GM18511 (cell line): ENCODE measurements around the gene HIVEP1.

ENCODE experiments used
- ATAC-seq: cut with Tn5 transposase; IDR thresholded peaks from one replicate; pipeline ENCODE4 v1.9.1; 2021; ENCODE audit warnings: mild to moderate bottlenecking, moderate library complexity; ENCODE audit not compliant: unreplicated experiment

Gene HIVEP1

DNA sequence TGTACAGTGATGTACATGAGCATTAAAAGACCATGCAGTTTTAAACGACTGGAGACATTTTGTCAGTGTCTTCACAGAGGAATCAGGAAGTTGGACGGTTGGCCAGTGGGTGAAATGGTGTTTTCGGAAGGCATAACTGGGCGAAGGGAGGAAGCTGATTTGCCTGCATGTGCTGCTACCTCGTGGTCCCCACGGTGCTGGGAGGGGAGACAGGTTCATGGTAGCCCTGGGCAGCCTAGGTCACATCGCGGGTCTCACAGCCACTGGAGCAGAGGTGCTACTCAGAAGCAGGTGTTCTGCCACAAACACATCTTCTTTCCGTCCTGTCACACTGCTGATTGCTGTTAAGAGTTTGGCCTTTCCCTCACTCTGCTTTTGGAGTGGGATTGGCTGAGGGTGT lies 35.2 kb downstream of the HIVEP1 start:
- peak; percentile 19 for ATAC-seq

DNA sequence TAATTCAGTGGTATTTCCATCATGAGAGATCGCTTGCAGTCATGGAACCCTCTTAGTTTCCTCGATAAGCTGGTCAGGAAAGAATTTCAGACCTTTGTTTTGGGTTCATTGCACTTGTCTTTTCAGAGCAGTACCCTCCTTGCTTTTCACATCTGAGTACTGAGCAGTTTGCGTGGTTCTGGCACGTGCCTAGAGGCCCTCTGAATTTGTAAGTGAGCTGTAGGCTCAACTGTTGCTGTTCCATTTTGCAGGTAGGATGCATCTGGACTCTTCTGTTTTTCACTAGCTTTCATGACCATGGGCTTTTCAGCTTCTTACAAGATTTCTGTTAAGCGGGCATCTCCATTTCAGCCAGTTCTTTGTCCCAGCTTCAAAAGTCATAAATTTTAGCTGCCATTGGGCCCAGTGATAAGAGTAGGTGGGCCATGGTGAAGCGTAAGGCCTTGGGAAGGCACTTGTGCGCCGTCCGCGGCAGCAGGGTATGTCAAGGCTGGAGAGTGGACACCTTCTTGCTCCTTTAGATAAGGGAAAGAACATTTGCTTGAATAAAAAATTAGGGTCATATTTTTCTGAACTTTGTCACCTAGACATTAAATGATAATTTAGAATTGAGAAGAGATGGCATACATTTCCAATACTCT lies 35.8 kb downstream of the HIVEP1 start:
- ATAC-seq: no peak

- ATAC-seq: no peak
These were observed 36.5 kb downstream of the HIVEP1 start for GRCh38 chr6:12048609-12049008.

- peak; percentile 52 for ATAC-seq
These were observed 37.1 kb downstream of the HIVEP1 start for GRCh38 chr6:12049165-12049564.

GRCh38 chr6:12051861-12052368 lies 39.8 kb downstream of the HIVEP1 start:
- ATAC-seq: peak; percentile 84

- no peak for ATAC-seq
These were observed 46.3 kb downstream of the HIVEP1 start for GRCh38 chr6:12058172-12058961.

- peak; percentile 91 for ATAC-seq
These were observed 48.9 kb downstream of the HIVEP1 start for GRCh38 chr6:12060780-12061609.

- no peak for ATAC-seq
These were observed 50.5 kb downstream of the HIVEP1 start for GRCh38 chr6:12062605-12063004.

- ATAC-seq: no peak
These were observed 52.0 kb downstream of the HIVEP1 start for GRCh38 chr6:12064131-12064530.

GRCh38 chr6:12064538-12065071 lies 52.5 kb downstream of the HIVEP1 start:
- ATAC-seq: no peak

DNA sequence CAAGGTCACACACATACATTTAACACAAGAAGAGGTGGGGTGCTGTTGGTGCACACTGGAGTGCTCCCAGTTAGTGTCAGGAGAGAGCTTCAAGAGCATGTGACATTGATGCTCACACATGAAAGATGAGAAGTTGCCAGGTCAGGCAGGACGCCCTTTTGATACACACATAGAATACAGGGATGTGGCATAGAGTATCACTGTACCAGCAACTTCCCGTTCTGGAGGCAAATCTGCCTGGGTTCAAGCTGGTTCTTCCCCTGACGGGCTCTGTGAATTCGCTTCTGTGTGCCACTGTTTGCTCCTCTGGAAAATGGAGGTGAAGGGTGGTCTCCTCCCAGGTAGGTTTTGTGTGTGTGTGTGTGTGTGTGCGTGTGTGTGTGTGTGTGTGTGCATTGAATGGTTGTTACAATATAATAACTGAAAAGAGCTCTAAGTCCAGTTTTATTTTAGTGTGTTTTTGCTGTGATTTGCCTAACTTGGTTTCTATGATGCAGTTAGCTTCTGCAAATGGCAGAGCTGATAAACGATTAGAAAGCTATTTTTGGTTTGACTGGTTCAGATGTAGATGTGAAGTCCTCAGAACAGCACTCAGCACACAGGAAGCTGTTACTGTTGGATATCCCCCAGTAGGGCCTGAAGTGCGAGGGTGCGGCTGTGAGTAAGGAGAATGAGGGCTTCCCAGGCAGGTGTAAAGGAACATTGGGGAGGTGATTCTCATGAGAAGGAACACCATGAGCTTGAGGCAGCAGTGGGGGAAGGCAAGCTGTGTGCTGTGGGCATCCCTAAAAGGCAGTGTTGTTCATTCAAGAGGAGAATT lies 53.4 kb downstream of the HIVEP1 start:
- ATAC-seq: peak; percentile 49

- no peak for ATAC-seq
These were observed 54.2 kb downstream of the HIVEP1 start for GRCh38 chr6:12066297-12066696.

DNA sequence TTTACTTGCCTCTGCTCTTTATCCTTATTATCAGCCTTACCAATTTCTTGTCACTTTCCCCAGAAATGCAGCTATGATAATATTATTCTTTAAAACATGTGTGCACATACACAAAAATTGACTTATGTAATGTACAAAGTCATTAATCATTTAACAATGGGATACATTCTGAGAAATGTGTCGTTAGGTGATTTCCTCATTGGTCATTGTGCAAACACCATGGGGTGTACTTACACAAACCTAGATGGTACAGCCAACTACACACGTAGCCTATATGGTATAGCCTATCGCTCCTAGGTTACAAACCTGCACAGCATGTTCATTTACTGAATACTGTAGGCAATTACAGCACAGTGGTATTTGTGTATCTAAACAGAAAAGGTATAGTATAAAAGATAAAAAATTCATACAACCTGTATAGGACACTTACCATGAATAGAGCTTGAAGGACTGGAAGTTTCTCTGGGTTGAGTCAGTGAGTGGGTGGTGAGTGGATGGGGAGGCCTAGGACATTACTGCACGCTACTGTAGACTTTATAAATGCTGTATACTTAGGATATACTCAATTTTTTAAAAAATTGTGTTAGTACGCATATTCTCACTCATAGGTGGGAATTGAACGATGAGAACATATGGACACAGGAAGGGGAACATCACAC lies 56.9 kb downstream of the HIVEP1 start:
- ATAC-seq: no peak

- no peak for ATAC-seq
These were observed 57.9 kb downstream of the HIVEP1 start for GRCh38 chr6:12069891-12070529.

GRCh38 chr6:12071064-12071615 lies 59.0 kb downstream of the HIVEP1 start:
- no peak for ATAC-seq

GRCh38 chr6:12075067-12075563 lies 63.0 kb downstream of the HIVEP1 start:
- no peak for ATAC-seq

DNA sequence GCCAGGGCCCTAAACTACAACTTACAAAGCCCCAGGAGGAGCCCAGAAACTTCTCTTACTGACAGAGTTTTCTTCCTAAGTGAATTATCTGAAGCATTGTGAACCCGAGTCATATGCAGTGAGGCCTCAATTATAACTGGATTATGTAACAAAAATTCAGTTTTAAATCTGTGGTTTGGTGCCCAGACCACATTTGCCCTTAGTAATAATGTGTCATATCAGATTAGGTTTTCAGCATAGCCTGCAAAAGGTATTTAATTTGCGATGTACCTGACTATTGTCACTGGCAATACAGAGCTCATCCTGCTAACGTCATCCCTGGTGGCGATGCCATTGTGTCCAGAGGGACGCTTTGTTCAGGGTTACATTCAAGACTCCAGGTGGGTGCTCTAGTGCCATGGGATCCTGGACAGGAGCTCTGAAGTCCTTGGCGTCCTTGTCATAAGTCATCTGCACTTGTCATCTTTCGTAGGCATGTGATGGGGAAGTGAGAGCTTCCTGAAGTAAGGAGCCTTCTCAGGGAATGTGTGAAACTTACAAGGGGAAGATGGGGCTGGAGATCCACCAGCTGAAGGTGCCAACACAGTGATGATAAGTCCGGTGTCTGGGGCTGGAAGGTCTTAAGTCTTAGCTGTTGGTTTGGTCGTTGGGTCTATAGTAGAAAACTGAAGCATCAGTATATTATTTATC lies 65.1 kb downstream of the HIVEP1 start:
- no peak for ATAC-seq

GRCh38 chr6:12078014-12078413 lies 65.9 kb downstream of the HIVEP1 start:
- ATAC-seq: no peak
